CD4-positive, alpha-beta T cell treated with Interleukin-1 beta for 1 hour (primary cell): ENCODE results near the gene PDHA2.
"Not testable (repeated sequence)": the region's sequence is repeated elsewhere in the genome, so short reads cannot be mapped to it uniquely, and the experiment has no call there.

Source experiments
- DNase-seq, 2 donors: peaks; one replicate each; pipeline ENCODE4 v3.0.0-alpha.2; 2020 to 2022

The PDHA2 gene

DNA sequence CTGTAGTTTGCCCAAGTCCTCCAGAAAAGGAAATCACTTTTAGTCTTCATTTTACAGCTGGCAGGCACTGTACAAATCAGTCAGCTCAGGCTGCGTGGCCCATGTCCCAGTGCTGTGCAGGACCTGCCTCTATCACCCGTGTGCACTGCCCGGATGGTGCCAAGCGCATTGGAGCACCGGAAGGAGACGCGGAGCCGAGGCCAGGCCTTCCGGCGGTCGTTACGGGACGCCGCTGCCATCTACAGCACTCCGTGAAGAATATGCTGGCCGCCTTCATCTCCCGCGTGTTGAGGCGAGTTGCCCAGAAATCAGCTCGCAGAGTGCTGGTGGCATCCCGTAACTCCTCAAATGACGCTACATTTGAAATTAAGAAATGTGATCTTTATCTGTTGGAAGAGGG is at the start of gene PDHA2:
Gene PDHA2 (plus strand): TSS at position 203 of the 400 bp plus-strand sequence. CDS start 58 bp downstream, at position 261.
- no peak for DNase-seq

DNA sequence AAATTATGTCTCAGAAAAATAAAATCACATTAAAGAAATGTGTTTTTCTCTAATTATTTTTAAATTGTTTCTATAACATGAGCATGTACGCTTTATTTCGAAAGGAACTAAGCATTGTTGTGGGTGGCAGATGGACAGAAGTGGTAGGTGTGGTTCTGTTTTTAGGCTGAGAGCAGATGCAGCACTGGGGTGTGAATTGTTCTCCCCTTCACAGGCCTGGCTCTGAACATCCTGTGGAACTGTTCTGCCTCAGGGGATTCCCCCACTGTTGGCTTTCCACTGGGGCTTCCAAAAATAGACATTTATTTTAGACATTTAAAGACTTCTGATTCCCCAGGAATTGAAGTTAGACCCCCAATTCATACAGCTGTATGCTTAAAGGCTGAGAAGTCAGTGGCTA is 41.9 kb upstream of the PDHA2 start:
- DNase-seq: no peak

DNA sequence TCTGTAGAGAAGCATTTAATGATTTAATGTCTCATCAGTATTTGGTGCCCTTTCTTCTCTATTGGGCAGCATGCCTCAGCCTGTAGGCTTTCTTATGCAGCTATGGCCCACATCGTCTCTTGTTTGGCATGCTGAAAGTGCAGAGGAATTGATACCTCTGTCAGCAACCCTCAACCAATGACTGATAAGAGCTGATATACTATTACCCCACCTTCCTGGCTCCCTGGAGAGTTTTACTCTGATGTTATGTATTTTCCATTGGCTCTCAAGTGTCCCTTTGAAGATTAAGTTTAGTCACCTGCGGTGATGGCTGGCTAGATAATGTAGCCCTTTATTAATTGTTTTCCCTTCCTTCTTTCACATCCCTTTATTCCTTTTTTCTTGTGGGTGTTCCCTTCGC is 41.2 kb upstream of the PDHA2 start:
- DNase-seq: no peak

DNA sequence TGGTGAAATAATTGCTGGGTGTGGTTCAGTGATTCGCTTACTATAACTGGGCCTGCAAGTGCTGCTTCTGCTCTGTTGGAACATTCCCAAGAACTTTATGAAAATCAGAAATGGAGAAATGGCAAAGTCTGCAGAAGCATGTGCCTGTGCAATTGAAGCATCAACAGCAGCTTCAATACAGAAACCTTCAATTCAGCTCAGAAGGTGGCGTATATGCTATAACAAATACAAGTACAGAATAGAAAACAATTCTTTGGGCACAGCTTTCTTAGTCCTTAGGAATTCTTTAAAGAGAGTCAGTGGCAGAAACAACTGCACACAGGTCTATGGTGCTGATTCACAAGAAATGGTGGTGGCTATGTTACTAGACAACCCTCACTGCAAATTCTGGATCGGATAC is 18.0 kb upstream of the PDHA2 start:
- DNase-seq: no peak

DNA sequence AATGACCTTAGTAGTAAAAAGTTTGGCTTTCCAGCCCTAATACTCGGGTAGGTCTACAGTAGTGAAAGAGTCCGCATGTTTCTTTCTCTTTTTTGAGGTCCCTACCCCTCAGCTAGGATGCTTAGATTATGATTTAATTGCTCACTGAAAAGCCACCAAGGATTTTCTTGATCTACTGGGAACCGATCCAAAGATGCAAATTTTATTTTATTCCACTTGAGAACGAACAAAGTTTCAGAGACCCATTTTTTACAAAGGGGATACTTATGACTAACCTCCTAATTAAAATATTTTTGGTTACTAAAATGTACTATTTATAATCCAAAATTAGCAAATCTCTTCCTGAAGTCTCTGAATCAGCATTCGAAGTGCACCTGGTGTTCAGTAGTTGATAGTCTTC is 14.3 kb upstream of the PDHA2 start:
- no peak for DNase-seq

DNA sequence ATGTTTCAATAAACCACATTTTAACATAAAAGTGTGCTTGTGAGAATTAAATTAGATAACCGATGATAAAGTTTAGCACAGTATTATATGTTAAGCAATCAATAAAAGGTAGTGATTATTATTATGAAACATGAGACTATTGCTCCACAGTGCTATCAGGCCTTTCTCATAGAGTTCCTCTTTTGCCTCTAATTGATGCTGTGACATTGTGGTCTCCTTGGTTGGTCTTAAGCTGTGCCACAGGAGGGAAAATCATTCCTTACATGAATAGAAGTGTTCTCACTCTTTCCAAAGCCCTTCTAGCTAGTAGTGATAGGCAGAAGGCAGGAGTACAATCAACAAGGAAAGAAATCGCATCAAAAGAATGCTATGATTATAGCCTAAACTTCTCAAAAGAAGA is 9.2 kb upstream of the PDHA2 start:
- DNase-seq: no peak

DNA sequence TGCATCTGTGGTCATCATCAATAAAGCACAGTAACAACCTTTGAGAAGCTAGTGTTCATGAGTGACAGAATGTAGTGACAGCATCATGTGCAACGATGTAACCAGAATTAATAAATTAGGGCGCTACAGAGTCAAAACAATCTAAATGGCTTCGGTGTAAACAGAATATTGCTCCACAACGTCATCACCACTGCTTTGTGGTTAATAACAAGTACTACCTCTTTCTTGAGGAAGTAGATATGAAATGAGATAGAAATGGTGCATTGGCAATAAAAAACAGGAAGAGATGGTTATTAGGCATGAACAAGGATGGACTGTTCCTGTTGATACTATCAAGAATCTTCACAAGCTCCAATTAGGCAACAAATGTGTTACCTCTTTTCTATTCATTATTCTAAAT is 8.7 kb upstream of the PDHA2 start:
- no peak for DNase-seq

DNA sequence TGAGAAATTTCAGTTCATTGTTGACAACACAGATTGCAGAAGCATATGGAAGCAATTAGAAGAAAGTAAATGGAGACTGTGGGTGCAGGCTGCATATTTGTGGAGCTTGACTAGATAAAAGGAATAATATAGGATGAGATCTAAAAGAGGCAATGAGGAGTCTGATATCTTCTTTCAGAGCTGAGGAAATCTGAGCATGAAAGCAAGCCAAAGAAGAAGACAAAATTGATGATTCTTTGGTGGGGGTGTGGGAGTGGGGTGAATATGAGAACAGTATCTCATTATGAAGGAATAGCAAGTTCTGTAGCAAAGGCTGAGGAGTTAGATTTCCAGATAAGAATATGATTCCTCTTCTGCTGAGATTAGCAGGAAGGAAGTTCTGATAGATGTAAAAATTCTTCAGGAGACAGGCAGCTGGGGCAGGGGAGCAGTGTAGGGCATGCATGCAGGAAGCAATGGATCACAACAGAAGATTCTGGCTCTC is 6.1 kb upstream of the PDHA2 start:
- DNase-seq: no peak

DNA sequence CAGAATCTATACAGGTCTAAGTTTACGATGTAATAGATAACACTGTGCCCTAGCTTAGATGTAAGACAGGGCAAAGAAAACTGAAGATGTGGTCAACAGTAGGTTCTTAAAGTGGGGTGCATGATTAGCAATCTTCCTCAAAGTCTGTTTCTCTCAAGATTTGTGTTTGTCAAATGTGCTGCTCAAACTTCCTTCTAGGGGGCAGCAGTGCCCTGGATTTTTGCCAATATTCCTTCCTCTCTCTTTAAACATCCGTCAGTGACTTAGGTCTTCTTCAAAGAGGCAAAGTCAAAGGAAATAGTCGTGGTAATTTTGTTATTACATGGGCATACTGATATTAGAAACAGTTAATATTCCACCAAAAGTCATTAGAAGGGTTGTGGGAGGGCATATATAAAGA is 4.2 kb upstream of the PDHA2 start:
- DNase-seq: no peak

DNA sequence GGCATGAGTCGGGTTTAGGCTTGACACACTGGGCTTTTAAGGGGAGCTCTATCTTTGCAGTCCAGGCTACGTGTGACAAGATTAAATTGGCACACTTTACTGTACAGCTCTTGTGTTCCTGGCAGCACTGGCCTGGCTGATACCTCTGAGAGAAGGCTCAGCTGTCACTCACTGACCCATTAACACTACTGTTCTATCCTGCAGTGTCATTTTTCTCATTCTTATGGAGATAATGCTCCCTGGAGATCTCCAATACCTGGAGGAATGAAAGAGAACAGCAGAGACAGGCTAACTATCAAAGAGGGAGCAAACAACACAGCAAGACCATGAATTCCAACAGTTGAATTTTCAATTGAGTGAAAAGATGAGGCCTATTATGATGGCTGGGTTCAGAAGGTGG is 1.7 kb upstream of the PDHA2 start:
- DNase-seq: no peak

DNA sequence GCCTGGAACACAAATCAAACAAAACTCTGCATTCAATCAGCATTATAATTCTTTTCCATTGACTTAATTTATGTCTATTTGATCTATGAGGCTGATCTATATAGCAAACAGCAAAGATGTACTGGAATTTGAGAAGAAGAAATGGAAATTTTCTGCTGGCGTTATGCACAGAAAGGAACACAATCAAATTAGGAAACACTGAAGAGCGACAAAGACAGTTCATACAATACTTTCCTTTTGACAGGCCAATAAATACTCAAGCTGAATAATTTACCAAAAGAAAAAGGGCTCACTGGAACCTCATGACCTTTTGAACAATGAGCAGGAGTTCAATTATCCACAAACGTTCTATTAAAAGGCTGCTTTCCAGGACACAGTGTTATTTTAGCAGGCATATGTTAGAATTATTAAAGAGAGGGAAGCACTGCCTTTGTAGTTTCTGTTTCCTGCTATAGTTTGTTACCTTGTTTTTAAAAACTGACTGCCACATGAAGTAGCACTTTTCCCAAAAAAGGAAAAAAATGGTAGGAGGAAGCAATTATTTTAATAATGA is 8.1 kb downstream of the PDHA2 start:
- no peak for DNase-seq

DNA sequence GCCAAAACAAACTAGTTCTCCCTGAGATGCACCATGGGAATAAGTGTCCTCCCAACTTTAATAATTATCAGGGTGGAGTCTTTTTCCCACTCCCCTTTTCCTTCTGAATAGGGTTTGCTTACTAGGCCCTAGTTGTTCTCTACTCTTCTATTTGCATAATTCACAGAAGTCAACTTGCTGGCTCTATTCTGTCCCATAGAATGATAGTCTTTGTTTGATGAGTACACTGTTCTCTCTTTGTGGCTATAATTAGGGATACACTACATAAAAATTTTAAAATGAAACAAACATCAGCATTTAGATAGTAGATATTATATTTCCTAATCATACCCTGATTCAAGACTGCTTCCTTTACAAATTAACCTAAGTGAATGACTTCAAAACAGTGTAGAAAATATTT is 10.3 kb downstream of the PDHA2 start:
- no peak for DNase-seq

DNA sequence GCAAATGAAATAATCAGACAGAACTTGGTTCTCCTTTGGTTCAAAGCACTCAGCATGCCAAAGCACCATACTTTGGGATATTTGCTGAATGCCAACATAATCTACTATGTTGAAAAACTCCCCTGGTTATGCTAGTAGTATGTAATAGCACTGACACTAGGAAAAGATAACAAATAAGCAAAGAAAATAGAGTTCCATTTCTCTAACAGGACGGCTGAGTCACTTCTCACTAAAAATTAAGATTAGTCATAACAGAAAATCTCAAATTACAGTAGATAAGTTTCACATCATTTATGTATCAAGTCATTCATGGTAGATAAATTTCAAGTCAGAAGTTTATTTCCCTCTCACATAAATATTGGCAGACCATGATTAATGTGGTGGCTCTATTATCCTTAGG is 17.9 kb downstream of the PDHA2 start:
- DNase-seq: no peak

DNA sequence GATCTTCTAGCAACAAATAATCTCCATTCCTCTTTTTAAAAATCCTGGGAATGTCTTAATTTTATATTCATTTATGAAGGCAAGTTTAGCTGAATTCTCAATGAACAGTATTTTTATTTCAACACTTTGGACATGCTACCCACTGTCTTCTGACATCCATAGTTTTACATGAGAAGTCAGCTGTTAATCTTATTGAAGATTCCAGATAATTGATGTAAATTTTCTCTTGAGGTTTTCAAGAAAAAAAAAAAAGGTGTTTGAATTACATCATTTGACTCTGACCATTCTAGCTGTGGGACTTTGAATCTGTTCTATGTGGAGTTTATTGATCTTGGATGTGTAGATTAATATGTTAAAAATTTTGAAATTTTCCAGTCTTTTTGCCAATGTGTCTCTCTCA is 28.0 kb downstream of the PDHA2 start:
- DNase-seq: no peak

DNA sequence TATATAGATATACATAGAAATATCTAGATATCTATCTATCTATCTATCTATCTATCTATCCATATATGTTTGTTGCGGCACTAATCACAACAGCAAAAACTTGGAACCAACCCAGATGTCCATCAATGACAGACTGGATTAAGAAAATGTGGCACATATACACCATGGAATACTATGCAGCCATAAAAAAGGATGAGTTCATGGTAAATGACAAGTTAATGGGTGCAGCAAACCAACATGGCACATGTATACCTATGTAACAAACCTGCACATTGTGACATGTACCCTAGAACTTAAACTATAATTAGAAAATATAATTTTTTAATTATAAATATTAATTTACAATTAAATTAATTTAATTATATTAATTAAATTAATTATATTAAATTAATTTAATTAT is 29.5 kb downstream of the PDHA2 start:
- DNase-seq: not testable (repeated sequence)

DNA sequence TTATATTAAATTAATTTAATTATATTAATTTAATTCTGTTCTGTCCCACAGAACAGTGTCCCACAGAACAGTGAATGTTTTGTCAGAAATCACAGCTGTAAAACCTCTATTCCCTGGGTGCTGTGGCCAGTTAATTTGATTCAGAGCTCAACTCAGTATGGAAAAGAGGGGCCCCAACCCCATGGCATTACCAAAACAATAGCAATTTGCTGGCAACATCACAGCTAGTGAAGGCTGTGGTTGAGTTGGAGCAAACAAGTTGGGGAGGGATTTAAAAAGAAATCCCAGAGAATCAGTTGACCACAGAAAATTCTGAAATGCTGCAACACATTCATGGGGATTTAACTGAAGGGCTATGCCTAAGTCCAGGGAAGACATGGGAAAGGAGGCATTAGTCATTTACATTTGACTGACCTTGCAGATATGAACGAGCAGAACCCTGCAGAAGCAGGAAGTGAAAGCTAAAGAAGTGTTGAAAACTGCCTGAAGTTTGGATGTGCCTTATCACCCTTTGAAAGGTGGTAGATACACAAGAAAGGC is 30.1 kb downstream of the PDHA2 start:
- DNase-seq: no peak

DNA sequence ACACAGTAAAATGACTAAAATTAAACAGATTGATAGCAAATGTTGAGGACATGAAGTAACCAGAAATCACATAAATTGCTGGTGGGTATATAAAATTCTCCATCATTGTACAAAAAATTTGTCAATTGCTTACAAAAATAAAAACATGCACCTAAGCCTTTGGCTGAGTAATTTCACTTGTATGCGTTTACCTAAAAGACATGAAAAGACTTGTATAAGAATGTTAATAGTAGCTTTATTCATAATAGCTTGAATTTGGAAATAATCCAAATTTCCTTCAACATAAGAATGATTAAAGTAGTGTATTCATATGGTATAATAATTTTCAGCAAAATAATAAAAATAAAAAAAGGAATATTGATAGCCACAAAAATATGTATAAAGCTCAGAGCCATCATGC is 37.7 kb downstream of the PDHA2 start:
- DNase-seq: no peak

DNA sequence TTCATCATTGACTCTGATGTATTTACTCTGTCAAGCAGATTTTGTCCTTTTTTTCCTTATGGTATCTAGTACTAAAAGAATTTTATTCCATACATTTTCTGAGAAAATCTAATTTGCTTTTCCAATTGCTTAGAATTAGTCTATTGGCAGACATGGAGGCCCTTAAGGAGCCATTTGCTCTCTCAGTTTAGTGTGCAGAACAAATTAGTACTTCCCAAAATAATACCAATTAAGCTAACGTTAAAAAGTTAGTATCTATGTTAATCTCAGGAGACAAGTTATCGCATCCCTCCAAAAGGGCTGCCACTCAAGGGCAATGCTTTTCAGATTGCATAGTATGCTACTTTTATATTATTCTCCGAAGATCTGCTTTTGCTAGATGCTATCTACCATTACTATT is 47.7 kb downstream of the PDHA2 start:
- DNase-seq: no peak

DNA sequence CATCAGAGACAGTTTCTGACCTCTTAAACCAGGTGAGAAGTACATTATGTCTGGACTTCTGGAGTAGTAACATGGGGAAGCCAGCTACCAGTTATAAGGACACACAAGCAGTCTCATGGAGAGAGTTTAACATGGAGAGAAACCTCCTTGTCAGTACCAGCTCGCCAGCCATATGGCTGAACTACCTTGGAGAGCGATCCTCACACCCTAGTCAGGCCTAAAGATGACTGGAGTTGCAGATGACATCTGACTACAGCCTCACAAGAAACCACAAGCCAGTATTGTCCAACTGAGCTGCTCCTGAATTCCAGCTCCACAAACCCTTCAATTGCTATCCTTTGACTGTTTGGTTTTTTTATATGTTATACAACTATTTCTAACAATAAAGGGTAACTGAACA is 49.8 kb downstream of the PDHA2 start:
- no peak for DNase-seq
